K562 (cell line): ENCODE measurements around the gene DNAAF3. TPM values are rescaled to one million over a fixed set of nuclear protein-coding genes. Genes with fewer than 3 reads are reported as not detected.

Experiments
- ASH1L ChIP-seq: fragments of 450-650 bp; IDR thresholded peaks from 2 replicates; pipeline ENCODE4 v1.6.1; 2018; ENCODE audit warnings: borderline replicate concordance, mild to moderate bottlenecking, low read depth; ENCODE audit not compliant: partially characterized antibody
- C11orf30 ChIP-seq: fragments of 450-650 bp; IDR thresholded peaks from 2 replicates; pipeline ENCODE4 v1.6.1; 2016; ENCODE audit warnings: low read depth, mild to moderate bottlenecking
- DDX20 ChIP-seq: fragments of 450-650 bp; IDR thresholded peaks from 2 replicates; pipeline ENCODE4 v1.6.1; 2016; ENCODE audit warnings: missing genetic modification characterization, low read depth, mild to moderate bottlenecking, missing compliant biosample characterization, moderate library complexity
- FUS ChIP-seq: fragments of 200-400 bp; formaldehyde crosslinking; optimal IDR thresholded peaks from 2 replicates; pipeline ENCODE3; 2017; ENCODE audit warnings: low read depth, low read length
- HMG20B ChIP-seq: fragments of 250-450 bp; sonication (Bioruptor Pico); IDR thresholded peaks from 2 replicates; pipeline ENCODE4 v1.5.0; 2021; ENCODE audit warnings: mild to moderate bottlenecking
- NFXL1 ChIP-seq: fragments of 450-650 bp; formaldehyde crosslinking; IDR thresholded peaks from 2 replicates; pipeline ENCODE4 v1.4.0; 2021; ENCODE audit warnings: mild to moderate bottlenecking
- PRPF4 ChIP-seq: fragments of 200-400 bp; formaldehyde crosslinking; IDR thresholded peaks from one replicate; pipeline ENCODE4 v1.6.1; 2017; ENCODE audit warnings: low read length, low read depth, mild to moderate bottlenecking; ENCODE audit not compliant: insufficient read depth, poor library complexity, severe bottlenecking
- STAT5B ChIP-seq: fragments of 250-450 bp; sonication (Bioruptor Pico); IDR thresholded peaks from 2 replicates; pipeline ENCODE4 v1.8.0; 2021; ENCODE audit warnings: mild to moderate bottlenecking, inconsistent platforms
- TAL1 ChIP-seq: fragments of 450-650 bp; IDR thresholded peaks from 2 replicates; pipeline ENCODE4 v1.6.1; 2016; ENCODE audit warnings: mild to moderate bottlenecking
- ZNF197 ChIP-seq: fragments of 200-800 bp; sonication (Bioruptor generic); IDR thresholded peaks from 2 replicates; pipeline ENCODE4 v1.6.1; 2016; ENCODE audit warnings: low read depth, missing genetic modification characterization, missing compliant biosample characterization
- ZNF24 ChIP-seq: fragments of 450-650 bp; IDR thresholded peaks from 2 replicates; pipeline ENCODE4 v1.6.1; 2016
- polyA plus RNA-seq, 8 experiments: library from polyadenylated mRNA; depleted of rRNA in 4 of 8; stranded (reverse) in 5 of 8; unstranded in 3 of 8; fragments of >200 nt; fragmentation: Nextera tagmentation in 2 of 8; fragmentation: Illumina TruSeq in 1 of 8; extraction: Ambion mirVana in 2 of 8; extraction: Trizol in 1 of 8; gene quantifications; 2 replicates each; pipeline versions ENCODE4 v1.2.1 to v1.2.3, GENCODE V29; 2011 to 2014; ENCODE audit warnings: inconsistent platforms in 1 of 8, missing spikeins in 1 of 8
- total RNA-seq, 7 experiments: library from RNA; depleted of rRNA in 6 of 7; stranded (reverse); fragments of >200 nt in 6 of 7; fragmentation: Illumina TruSeq in 2 of 7; extraction: Trizol in 2 of 7; gene quantifications; 2 replicates each; pipeline versions ENCODE4 v1.2.1 to v1.2.3, GENCODE V29; 2011 to 2021; ENCODE audit warnings: low replicate concordance in 1 of 7
- TF ChIP-seq, protein P1 (sequence below), 2 experiments: fragments of 450-650 bp in 1 of 2; sonication (generic) in 1 of 2; formaldehyde crosslinking in 1 of 2; IDR thresholded peaks; 2 replicates each; pipeline versions ENCODE4 v1.7.1 to v1.9.0; 2016 to 2022; ENCODE audit warnings: inconsistent platforms in 1 of 2, mild to moderate bottlenecking in 1 of 2, missing genetic modification reagents in 1 of 2
- TF ChIP-seq, protein P2 (sequence below): fragments of 250-450 bp; sonication (Bioruptor Pico); IDR thresholded peaks from 2 replicates; pipeline ENCODE4 v1.5.0; 2020; ENCODE audit warnings: mild to moderate bottlenecking, borderline replicate concordance
- TF ChIP-seq, protein P3 (sequence below): fragments of 250-450 bp; sonication (Bioruptor Pico); IDR thresholded peaks from 2 replicates; pipeline ENCODE4 v1.4.0; 2020; ENCODE audit warnings: mild to moderate bottlenecking, moderate library complexity, borderline replicate concordance

Gene DNAAF3
- total and polyA plus RNA-seq, 9 of the 15 experiments (the other 6 are each of a cell fraction or from before 2014, with no cell fraction given), result 21.6 to 61.5 (median 43.0) TPM

DNA sequence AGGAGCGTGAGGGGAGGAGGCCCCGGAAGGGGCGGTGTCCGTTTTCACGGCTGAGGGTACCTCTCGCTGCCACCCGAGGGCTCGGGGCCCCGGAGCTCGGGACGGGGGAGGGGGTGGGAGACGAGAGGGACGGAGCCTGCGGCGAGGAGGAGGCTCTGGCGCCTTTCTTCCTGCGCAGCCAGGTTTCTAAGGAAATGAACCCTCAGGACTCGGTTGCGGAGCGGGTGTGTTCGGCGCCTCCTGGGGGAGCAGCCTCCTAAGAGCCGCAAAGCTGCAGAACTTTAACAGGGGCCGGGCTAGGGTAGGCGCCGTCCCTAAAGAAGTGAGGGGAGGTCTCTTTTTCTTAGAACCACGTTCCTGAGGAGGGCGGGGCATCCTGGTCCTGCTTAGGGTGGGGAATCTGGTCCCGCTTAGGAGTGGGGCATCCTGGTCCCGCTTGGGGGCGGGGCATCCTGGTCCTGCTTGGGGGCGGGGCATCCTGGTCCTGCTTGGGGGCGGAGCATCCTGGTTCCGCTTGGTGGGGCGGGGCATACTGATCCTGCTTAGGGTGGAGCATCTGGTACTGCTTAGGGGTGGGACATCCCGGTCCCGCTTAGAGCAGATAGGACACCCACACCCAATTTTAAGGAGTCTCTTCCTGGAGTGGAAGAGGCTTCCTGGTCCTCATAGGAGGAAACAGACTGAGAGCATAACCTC lies 7.4 kb upstream of the DNAAF3 start (continued):
- TF ChIP-seq, protein P1, sequence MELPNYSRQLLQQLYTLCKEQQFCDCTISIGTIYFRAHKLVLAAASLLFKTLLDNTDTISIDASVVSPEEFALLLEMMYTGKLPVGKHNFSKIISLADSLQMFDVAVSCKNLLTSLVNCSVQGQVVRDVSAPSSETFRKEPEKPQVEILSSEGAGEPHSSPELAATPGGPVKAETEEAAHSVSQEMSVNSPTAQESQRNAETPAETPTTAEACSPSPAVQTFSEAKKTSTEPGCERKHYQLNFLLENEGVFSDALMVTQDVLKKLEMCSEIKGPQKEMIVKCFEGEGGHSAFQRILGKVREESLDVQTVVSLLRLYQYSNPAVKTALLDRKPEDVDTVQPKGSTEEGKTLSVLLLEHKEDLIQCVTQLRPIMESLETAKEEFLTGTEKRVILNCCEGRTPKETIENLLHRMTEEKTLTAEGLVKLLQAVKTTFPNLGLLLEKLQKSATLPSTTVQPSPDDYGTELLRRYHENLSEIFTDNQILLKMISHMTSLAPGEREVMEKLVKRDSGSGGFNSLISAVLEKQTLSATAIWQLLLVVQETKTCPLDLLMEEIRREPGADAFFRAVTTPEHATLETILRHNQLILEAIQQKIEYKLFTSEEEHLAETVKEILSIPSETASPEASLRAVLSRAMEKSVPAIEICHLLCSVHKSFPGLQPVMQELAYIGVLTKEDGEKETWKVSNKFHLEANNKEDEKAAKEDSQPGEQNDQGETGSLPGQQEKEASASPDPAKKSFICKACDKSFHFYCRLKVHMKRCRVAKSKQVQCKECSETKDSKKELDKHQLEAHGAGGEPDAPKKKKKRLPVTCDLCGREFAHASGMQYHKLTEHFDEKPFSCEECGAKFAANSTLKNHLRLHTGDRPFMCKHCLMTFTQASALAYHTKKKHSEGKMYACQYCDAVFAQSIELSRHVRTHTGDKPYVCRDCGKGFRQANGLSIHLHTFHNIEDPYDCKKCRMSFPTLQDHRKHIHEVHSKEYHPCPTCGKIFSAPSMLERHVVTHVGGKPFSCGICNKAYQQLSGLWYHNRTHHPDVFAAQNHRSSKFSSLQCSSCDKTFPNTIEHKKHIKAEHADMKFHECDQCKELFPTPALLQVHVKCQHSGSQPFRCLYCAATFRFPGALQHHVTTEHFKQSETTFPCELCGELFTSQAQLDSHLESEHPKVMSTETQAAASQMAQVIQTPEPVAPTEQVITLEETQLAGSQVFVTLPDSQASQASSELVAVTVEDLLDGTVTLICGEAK (IDR thresholded peaks at IDR 0.05), result no peak; the same call in 1 of the 2 replicates
- TF ChIP-seq, protein P1 (CRISPR knock-in tag; IDR thresholded peaks at IDR 0.05), result no peak
- TF ChIP-seq, protein P2, sequence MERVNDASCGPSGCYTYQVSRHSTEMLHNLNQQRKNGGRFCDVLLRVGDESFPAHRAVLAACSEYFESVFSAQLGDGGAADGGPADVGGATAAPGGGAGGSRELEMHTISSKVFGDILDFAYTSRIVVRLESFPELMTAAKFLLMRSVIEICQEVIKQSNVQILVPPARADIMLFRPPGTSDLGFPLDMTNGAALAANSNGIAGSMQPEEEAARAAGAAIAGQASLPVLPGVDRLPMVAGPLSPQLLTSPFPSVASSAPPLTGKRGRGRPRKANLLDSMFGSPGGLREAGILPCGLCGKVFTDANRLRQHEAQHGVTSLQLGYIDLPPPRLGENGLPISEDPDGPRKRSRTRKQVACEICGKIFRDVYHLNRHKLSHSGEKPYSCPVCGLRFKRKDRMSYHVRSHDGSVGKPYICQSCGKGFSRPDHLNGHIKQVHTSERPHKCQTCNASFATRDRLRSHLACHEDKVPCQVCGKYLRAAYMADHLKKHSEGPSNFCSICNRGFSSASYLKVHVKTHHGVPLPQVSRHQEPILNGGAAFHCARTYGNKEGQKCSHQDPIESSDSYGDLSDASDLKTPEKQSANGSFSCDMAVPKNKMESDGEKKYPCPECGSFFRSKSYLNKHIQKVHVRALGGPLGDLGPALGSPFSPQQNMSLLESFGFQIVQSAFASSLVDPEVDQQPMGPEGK, result no peak
- TF ChIP-seq, protein P3, sequence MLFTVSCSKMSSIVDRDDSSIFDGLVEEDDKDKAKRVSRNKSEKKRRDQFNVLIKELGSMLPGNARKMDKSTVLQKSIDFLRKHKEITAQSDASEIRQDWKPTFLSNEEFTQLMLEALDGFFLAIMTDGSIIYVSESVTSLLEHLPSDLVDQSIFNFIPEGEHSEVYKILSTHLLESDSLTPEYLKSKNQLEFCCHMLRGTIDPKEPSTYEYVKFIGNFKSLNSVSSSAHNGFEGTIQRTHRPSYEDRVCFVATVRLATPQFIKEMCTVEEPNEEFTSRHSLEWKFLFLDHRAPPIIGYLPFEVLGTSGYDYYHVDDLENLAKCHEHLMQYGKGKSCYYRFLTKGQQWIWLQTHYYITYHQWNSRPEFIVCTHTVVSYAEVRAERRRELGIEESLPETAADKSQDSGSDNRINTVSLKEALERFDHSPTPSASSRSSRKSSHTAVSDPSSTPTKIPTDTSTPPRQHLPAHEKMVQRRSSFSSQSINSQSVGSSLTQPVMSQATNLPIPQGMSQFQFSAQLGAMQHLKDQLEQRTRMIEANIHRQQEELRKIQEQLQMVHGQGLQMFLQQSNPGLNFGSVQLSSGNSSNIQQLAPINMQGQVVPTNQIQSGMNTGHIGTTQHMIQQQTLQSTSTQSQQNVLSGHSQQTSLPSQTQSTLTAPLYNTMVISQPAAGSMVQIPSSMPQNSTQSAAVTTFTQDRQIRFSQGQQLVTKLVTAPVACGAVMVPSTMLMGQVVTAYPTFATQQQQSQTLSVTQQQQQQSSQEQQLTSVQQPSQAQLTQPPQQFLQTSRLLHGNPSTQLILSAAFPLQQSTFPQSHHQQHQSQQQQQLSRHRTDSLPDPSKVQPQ (CRISPR knock-in tag), result no peak
- TF ChIP-seq ASH1L, result no peak
- no peak for TF ChIP-seq NFXL1 (CRISPR knock-in tag)
- TF ChIP-seq ZNF24, result no peak
- no peak for TF ChIP-seq FUS
- no peak for TF ChIP-seq C11orf30
- no peak for TF ChIP-seq DDX20
- no peak for TF ChIP-seq STAT5B (CRISPR knock-in tag)
- no peak for TF ChIP-seq PRPF4
- no peak for TF ChIP-seq HMG20B (CRISPR knock-in tag)
- no peak for TF ChIP-seq TAL1
- TF ChIP-seq ZNF197, result no peak
